ENCODE results near the gene SLC32A1.

Gene SLC32A1

GRCh38 chr20:38723848-38724625, at the start of gene SLC32A1:
Gene SLC32A1, plus strand, starts transcription at chr20:38724486. Its CDS starts 239 bp downstream, at chr20:38724725.
- DNase-seq (ENCODE audit: low spot score), result peak; percentile 61

GRCh38 chr20:38674765-38675133, 49.5 kb upstream of the SLC32A1 start:
- DNase-seq (ENCODE audit: low spot score), result no peak

GRCh38 chr20:38676576-38676975, 47.7 kb upstream of the SLC32A1 start:
- no peak for DNase-seq (ENCODE audit: low spot score)

GRCh38 chr20:38680500-38681306, 43.6 kb upstream of the SLC32A1 start:
- DNase-seq (ENCODE audit: low spot score), result no peak

GRCh38 chr20:38685271-38685670, 39.0 kb upstream of the SLC32A1 start:
- DNase-seq (ENCODE audit: low spot score), result no peak

- no peak for DNase-seq (ENCODE audit: low spot score)
Observed at GRCh38 chr20:38685853-38686473, 38.3 kb upstream of the SLC32A1 start.

GRCh38 chr20:38692436-38693411, 31.6 kb upstream of the SLC32A1 start:
- DNase-seq (ENCODE audit: low spot score), result peak; percentile 40

- no peak for DNase-seq (ENCODE audit: low spot score)
Observed at GRCh38 chr20:38697306-38697705, 27.0 kb upstream of the SLC32A1 start.

GRCh38 chr20:38698541-38698940, 25.7 kb upstream of the SLC32A1 start:
- DNase-seq (ENCODE audit: low spot score), result no peak

GRCh38 chr20:38700141-38700540, 24.1 kb upstream of the SLC32A1 start:
- DNase-seq (ENCODE audit: low spot score), result no peak

- no peak for DNase-seq (ENCODE audit: low spot score)
Observed at GRCh38 chr20:38700926-38701325, 23.4 kb upstream of the SLC32A1 start.

GRCh38 chr20:38703526-38703925, 20.8 kb upstream of the SLC32A1 start:
- no peak for DNase-seq (ENCODE audit: low spot score)

- DNase-seq (ENCODE audit: low spot score), result no peak
Observed at GRCh38 chr20:38704136-38704535, 20.1 kb upstream of the SLC32A1 start.

GRCh38 chr20:38706509-38706908, 17.8 kb upstream of the SLC32A1 start:
- DNase-seq (ENCODE audit: low spot score), result no peak

GRCh38 chr20:38714308-38714707, 10.0 kb upstream of the SLC32A1 start:
- DNase-seq (ENCODE audit: low spot score), result no peak

GRCh38 chr20:38715646-38716045, 8.6 kb upstream of the SLC32A1 start:
- no peak for DNase-seq (ENCODE audit: low spot score)

- no peak for DNase-seq (ENCODE audit: low spot score)
Observed at GRCh38 chr20:38722683-38723016, 1.6 kb upstream of the SLC32A1 start.

GRCh38 chr20:38723017-38723847, 1.1 kb upstream of the SLC32A1 start:
- DNase-seq (ENCODE audit: low spot score), result no peak

- DNase-seq (ENCODE audit: low spot score), result no peak
Observed at GRCh38 chr20:38724626-38725147, 401 bp downstream of the SLC32A1 start.

- no peak for DNase-seq (ENCODE audit: low spot score)
Observed at GRCh38 chr20:38725148-38725901, 1.0 kb downstream of the SLC32A1 start.

Measured in putamen (tissue), 1 donor.